Body of pancreas (tissue), 4 donors: ENCODE results near the gene MEIOSIN.
A peak's percentile ranks its signal among the peaks of the same experiment; 100 is the strongest.

Source experiments
- POLR2A ChIP-seq, 3 donors: fragments of 450-650 bp; IDR thresholded peaks; one replicate each; pipeline ENCODE4 v1.6.1; 2016; ENCODE audit warnings: antibody characterized with exemption in 3 of 3, mild to moderate bottlenecking in 2 of 3
- TF ChIP-seq, protein P1 (sequence below), 7 experiments: fragments of 450-650 bp in 4 of 7; fragments of 200-600 bp in 3 of 7; sonication (generic) in 3 of 7; IDR thresholded peaks; one replicate each; pipeline ENCODE4 v1.5.1; 2016 to 2019; ENCODE audit warnings: antibody characterized with exemption in 7 of 7

DNA sequence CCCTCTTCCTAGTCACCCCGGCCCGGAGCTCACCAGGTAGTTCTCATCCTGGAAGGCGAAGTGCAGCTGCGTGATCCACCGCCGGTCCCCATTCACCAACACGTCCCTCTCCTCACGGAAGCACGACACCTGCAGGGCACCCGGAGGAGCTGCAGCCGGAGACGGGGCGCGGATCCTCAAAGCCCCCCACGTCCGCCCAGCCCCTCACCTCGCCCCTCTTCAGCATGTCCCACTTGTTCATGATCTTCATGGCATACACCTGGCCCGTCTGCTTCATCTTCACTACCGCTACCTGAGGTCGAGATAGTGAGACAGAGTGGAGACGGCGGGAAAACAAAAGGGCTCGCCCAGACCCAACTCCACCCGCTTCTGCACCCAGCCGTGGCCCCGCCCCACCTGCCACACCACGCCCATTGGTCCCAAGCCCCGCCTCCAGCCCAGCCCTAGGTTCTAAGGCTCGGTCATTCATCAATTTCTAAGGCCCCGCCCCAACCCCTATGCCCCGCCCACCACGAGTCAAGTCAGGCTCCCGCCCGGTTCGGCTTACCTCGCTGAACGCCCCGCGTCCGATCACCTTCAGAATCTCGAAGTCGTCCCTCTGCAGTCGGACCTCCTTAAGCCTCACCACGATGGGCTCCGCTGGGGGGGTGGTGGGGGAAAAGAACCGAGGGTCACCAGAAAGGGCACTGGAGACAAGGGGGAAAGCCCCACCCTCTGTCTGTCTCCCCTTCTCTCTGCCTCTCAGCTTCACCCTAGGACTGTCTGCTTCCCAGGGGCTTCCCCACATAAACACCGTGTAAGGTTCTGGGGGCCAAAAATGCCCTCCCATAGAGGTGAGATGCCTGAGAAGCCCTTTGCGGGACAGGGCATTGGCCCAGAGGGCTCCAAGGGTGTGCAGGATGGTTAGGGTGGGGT, 46.2 kb downstream of the MEIOSIN start:
- TF ChIP-seq, protein P1, sequence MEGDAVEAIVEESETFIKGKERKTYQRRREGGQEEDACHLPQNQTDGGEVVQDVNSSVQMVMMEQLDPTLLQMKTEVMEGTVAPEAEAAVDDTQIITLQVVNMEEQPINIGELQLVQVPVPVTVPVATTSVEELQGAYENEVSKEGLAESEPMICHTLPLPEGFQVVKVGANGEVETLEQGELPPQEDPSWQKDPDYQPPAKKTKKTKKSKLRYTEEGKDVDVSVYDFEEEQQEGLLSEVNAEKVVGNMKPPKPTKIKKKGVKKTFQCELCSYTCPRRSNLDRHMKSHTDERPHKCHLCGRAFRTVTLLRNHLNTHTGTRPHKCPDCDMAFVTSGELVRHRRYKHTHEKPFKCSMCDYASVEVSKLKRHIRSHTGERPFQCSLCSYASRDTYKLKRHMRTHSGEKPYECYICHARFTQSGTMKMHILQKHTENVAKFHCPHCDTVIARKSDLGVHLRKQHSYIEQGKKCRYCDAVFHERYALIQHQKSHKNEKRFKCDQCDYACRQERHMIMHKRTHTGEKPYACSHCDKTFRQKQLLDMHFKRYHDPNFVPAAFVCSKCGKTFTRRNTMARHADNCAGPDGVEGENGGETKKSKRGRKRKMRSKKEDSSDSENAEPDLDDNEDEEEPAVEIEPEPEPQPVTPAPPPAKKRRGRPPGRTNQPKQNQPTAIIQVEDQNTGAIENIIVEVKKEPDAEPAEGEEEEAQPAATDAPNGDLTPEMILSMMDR (IDR thresholded peaks at IDR 0.05), result peak; percentile 52 to 86 (median 70)
- peak in 1 of 3 donors; percentile 21 for TF ChIP-seq POLR2A (IDR thresholded peaks at IDR 0.05)
